Liver (tissue), 9 donors: Measurements from ENCODE around the gene DYNC1H1. TPM values are rescaled to one million over a fixed set of nuclear protein-coding genes. Genes with fewer than 3 reads are reported as not detected.

Experiments
- DNase-seq: peaks from one replicate; pipeline ENCODE4 v3.0.0-alpha.2; 2017; ENCODE audit warnings: low spot score
- H3K27ac ChIP-seq, 2 donors: one replicate each; pipeline ENCODE4 v1.7.0; 2013; ENCODE audit warnings: inconsistent platforms in 2 of 2, low read length in 2 of 2, control low read depth in 1 of 2, low read depth in 1 of 2, mild to moderate bottlenecking in 1 of 2
- H3K27me3 ChIP-seq, 4 donors: one replicate each; pipeline versions ENCODE4 v1.6.1 to v1.7.0; 2013; ENCODE audit warnings: low read length in 3 of 4, inconsistent platforms in 1 of 4, mild to moderate bottlenecking in 1 of 4, moderate library complexity in 1 of 4; ENCODE audit not compliant: control insufficient read depth in 4 of 4, insufficient read depth in 4 of 4
- H3K36me3 ChIP-seq, 4 donors: one replicate each; pipeline versions ENCODE4 v1.6.1 to v1.7.0; 2013; ENCODE audit warnings: low read length in 3 of 4, mild to moderate bottlenecking in 3 of 4, low read depth in 1 of 4, moderate library complexity in 1 of 4; ENCODE audit not compliant: control insufficient read depth in 4 of 4, insufficient read depth in 3 of 4
- H3K4me1 ChIP-seq, 4 donors: one replicate each; pipeline versions ENCODE4 v1.6.1 to v1.7.0; 2013; ENCODE audit warnings: low read length in 3 of 4, mild to moderate bottlenecking in 3 of 4, moderate library complexity in 1 of 4; ENCODE audit not compliant: control insufficient read depth in 4 of 4, insufficient read depth in 4 of 4
- H3K4me3 ChIP-seq, 3 donors: one replicate each; pipeline versions ENCODE4 v1.6.1 to v1.7.0; 2013; ENCODE audit warnings: low read length in 3 of 3, control low read depth in 1 of 3, low read depth in 1 of 3, mild to moderate bottlenecking in 1 of 3
- H3K9ac ChIP-seq, 2 donors: one replicate each; pipeline ENCODE4 v1.7.0; 2013; ENCODE audit warnings: low read length in 2 of 2, mild to moderate bottlenecking in 2 of 2, moderate library complexity in 2 of 2, control low read depth in 1 of 2, low read depth in 1 of 2
- H3K9me3 ChIP-seq, 4 donors: one replicate each; pipeline versions ENCODE4 v1.6.1 to v1.7.0; 2013; ENCODE audit warnings: low read length in 3 of 4; ENCODE audit not compliant: control insufficient read depth in 4 of 4
- ATF3 ChIP-seq: IDR thresholded peaks from 2 replicates; pipeline ENCODE4 v1.6.1; 2016; ENCODE audit warnings: antibody characterized with exemption
- CTCF ChIP-seq: fragments of 150-350 bp; IDR thresholded peaks from 2 replicates; pipeline ENCODE4 v1.5.1; 2017; ENCODE audit warnings: improper control_type of control experiment, low read depth, low read length; ENCODE audit not compliant: missing input control
- EGR1 ChIP-seq, 2 donors: IDR thresholded peaks; 2 replicates each; pipeline ENCODE4 v1.6.1; 2016 to 2018; ENCODE audit warnings: antibody characterized with exemption in 2 of 2, low read depth in 2 of 2
- FOXA1 ChIP-seq: IDR thresholded peaks from 2 replicates; pipeline ENCODE4 v1.6.1; 2016; ENCODE audit warnings: antibody characterized with exemption
- FOXA2 ChIP-seq: IDR thresholded peaks from 2 replicates; pipeline ENCODE4 v1.6.1; 2016; ENCODE audit warnings: antibody characterized with exemption
- GABPA ChIP-seq, 2 donors: IDR thresholded peaks in 1 of 2; conservative IDR thresholded peaks in 1 of 2; 2 replicates each; pipeline ENCODE4 v1.6.1; 2016; ENCODE audit warnings: antibody characterized with exemption in 2 of 2, mild to moderate bottlenecking in 1 of 2, moderate library complexity in 1 of 2
- HNF4A ChIP-seq, 2 donors: conservative IDR thresholded peaks; 2 replicates each; pipeline ENCODE4 v1.6.1; 2016; ENCODE audit warnings: antibody characterized with exemption in 2 of 2, mild to moderate bottlenecking in 2 of 2
- HNF4G ChIP-seq: IDR thresholded peaks from 2 replicates; pipeline ENCODE4 v1.6.1; 2016; ENCODE audit warnings: antibody characterized with exemption
- MAX ChIP-seq: IDR thresholded peaks from 2 replicates; pipeline ENCODE4 v1.6.1; 2016; ENCODE audit warnings: antibody characterized with exemption
- REST ChIP-seq: IDR thresholded peaks from 2 replicates; pipeline ENCODE4 v1.6.1; 2016; ENCODE audit warnings: antibody characterized with exemption, mild to moderate bottlenecking
- RXRA ChIP-seq, 2 donors: IDR thresholded peaks; 2 replicates each; pipeline ENCODE4 v1.6.1; 2017 to 2018; ENCODE audit warnings: antibody characterized with exemption in 2 of 2, mild to moderate bottlenecking in 1 of 2
- YY1 ChIP-seq: IDR thresholded peaks from 2 replicates; pipeline ENCODE4 v1.6.1; 2016; ENCODE audit warnings: antibody characterized with exemption, mild to moderate bottlenecking
- ZBTB33 ChIP-seq: IDR thresholded peaks from 2 replicates; pipeline ENCODE4 v1.6.1; 2016; ENCODE audit warnings: antibody characterized with exemption
- WGBS: extraction: QIAGEN DNeasy Blood & Tissue Kit; methylation state at CpG from one replicate; pipeline ENCODE4 v1.1.7; 2013; 5-methylcytosine and 5-hydroxymethylcytosine counted together
- polyA plus RNA-seq, 2 donors: library from polyadenylated mRNA; stranded (reverse) in 1 of 2; unstranded in 1 of 2; fragments of 200-250 nt in 1 of 2; fragments of >200 nt in 1 of 2; fragmentation: Nextera tagmentation in 1 of 2; extraction: Ambion mirVana in 1 of 2; gene quantifications; one replicate each; pipeline versions ENCODE4 v1.2.1 to v1.2.3, GENCODE V29; 2013 to 2015
- total RNA-seq, 2 donors: library from RNA; depleted of rRNA; stranded (reverse); fragments of >200 nt; gene quantifications; one replicate each; pipeline ENCODE4 v1.2.3, GENCODE V29; 2014
- donor health status: healthy.
- donor health status: healthy.
- donor health status: healthy.
- donor health status: healthy.
- donor health status: healthy.

DYNC1H1 gene
- total and polyA plus RNA-seq, 4 donors, result 50.3 to 201 (median 82.6) TPM

GRCh38 chr14:102087762-102088011 lies 123.3 kb downstream of the DYNC1H1 start:
- peaks cover 11 to 28% (median 22%) of the 10 kb centered on the region in 4 donors for H3K36me3 ChIP-seq
- WGBS, result 13% methylated on average over 11 of the region's 11 CpGs

More at GRCh38 chr14:102087762-102088011, 123.3 kb downstream of the DYNC1H1 start:
- no peak for DNase-seq
- H3K9me3 ChIP-seq, result no peaks in the 10 kb centered on the region
- peak overlapping the region; percentile 99 to 100 for H3K27ac ChIP-seq
- H3K4me3 ChIP-seq, result peak overlapping the region; percentile 62 to 75 (median 75)
- TF ChIP-seq ZBTB33, result no peak
- no peak for TF ChIP-seq HNF4G
- no peak for TF ChIP-seq REST
- no peak for TF ChIP-seq YY1
- TF ChIP-seq FOXA2, result no peak
- no peak for TF ChIP-seq FOXA1
- no peak for TF ChIP-seq EGR1 (IDR thresholded peaks at IDR 0.05; ENCODE audit: low read depth in 2 of 2)
- TF ChIP-seq ATF3, result no peak
- TF ChIP-seq HNF4A (conservative IDR thresholded peaks at IDR 0.05), result no peak
- no peak for TF ChIP-seq MAX
- TF ChIP-seq RXRA (IDR thresholded peaks at IDR 0.05), result no peak
- TF ChIP-seq GABPA (IDR thresholded peaks at IDR 0.05 in 1 of 2, conservative IDR thresholded peaks at IDR 0.05 in 1 of 2), result no peak
- no peak for TF ChIP-seq CTCF
- peak overlapping the region; percentile 94 to 96 for H3K9ac ChIP-seq
- H3K4me1 ChIP-seq, result peaks cover 3 to 27% (median 18%) of the 10 kb centered on the region in 4 donors
- no peaks in the 10 kb centered on the region for H3K27me3 ChIP-seq
